SK-N-DZ (cell line): ENCODE measurements around the gene MAML2.

Source experiments
- DNase-seq: peaks from one replicate; pipeline ENCODE4 v3.0.0-alpha.2; 2015; ENCODE audit warnings: low spot score

The MAML2 gene

DNA sequence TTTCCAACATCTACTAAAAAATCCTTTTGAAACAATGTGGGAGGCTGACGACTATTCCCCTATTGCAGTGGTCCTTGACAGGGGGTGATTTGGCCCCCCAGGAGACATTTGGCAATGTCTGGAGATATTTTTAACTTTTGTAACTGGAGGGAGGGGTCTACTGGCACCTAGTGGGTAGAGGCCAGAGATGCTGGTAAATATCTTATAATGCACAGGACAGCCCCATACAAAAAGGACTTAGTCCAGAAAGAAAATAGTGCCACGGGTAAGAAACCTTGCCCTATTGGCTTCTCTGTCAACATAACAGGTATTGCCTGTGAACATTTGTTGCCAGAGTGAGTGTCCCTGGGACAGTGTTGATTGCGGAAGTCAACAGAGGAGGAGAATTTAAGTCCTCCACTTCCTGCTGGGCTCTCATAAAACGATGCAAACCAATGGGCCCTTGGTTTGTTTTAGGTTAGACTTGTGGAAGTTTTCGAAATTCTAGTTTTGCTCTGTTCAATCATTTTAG, 101.6 kb downstream of the MAML2 start:
- DNase-seq: no peak

DNA sequence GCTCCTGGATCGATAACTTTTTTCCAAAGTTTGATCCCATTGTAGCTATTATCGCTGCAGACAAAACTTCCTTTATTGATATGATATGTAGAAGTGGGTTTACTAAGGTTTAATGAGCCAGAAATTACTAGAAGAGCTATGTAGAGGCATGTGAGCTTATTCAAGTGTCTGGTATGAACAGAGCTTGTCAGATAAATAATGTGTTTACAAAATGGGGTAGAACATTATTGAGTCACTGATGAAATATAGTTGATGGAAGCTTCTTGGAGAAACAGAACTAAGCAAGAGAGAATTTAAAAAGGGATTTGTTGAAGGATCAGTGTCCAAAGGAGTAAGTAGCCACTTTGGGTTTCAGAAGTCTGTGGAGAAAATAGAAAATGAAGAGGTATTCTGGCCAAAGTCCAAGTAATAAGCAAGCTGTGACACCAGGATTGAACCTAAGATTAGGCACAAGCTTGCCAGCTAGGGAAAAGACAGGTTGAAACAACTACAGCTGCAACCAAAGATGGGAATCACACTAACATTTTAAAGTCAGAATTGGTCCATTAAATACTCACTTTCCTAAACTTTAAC, 104.3 kb downstream of the MAML2 start:
- DNase-seq: no peak

DNA sequence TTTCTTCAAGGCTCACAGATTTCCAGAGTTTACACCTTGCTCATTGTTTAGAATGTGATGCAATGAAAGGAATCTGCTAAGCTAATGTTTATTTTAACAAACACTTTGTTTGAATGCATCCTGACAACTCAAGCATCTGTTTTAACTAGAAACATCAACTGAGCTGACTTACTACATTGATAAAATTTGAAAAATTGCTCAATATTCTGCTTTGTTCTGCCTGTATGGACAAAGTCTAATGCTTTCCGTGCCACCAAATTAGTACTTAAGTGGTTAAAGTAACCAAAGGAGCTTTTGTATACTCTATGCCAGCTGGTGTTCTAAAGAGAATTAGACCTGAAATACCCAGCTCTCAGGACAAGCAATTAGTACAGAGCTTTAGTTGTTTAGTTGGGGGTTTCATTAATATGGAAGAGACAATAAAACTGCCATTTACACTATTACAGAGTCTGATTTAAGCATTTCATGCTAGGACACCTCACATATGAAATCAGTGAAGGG, 105.2 kb downstream of the MAML2 start:
- no peak for DNase-seq

DNA sequence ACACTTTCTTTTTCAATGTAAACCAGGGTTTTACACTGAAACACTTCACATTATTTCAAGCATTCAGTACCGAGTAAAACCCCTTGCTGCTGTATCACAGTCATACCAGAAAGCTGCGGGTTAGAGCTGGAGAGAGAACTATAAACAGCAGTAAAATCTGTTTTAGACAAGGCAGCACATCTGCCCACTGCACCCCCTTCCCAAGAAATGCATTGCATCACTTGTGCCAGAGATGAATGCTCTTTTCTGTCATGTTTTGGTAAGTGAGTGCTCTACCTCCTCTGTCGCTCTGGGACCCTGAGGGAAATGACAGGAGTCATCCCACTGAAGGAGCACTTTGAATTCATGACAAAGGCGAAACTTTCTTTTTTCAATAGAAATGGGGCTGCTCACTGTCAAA, 107.2 kb downstream of the MAML2 start:
- no peak for DNase-seq

DNA sequence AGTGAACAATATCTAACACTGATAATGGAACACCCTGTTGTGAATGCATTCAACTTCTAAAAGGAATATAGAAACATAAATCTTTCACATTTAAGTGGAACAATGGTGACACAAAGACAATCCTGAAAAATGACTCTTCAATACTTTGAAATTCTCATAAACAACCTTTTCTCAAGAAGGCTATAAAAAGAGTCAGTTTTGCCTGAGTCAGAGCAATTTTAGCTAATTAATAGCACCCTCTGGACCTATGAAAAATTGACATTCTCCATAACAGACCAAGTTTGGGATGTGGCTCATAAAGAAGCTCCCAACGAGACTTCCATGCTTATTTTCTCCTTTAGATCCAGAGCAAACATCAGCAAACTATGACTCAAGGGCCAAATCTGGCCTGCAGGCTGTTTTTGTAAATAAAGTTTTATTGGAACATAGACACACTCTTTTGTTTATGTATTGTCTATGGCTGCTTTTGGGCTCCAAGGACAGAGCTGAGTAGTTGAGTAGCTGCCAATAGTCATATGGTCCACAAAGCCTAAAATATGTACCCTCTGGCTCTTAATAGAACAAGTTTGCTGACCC, 108.0 kb downstream of the MAML2 start:
- no peak for DNase-seq

DNA sequence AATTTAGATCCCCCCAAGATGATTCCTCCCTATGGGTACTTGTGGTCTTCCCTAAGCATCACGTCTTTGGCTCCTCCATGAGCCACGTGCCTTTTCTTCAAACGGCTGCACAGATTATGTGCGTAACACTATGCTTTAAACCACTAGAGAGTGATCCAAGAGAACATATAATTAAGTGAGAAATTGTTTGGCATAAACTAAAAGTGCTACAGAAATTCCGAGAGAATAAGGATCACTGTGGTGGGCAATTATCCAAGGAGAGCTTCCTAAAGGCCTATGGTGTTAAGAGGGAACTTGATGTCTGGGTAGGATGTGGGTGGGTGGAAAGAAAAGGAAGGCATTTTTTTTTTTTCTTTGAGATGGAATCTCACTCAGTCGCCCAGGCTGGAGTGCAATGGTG, 110.9 kb downstream of the MAML2 start:
- no peak for DNase-seq

DNA sequence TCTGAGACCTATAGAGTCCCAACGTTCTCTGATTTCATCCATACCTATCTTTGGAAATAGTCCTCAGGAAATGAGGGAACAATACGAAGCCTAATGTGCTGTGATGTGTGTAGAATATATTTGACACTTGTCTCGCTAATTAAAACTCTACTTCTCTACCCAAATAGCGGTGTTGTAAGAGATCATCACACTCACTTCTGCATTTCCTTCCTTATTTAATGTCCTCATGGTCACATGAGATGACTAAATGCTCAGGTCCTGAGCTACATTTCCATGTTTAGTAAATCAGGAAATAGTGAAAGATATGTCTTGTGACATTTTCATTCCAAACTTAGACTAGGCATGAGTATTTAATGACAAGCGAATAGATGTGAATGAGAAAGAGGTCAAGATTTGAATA, 112.3 kb downstream of the MAML2 start:
- DNase-seq: no peak

DNA sequence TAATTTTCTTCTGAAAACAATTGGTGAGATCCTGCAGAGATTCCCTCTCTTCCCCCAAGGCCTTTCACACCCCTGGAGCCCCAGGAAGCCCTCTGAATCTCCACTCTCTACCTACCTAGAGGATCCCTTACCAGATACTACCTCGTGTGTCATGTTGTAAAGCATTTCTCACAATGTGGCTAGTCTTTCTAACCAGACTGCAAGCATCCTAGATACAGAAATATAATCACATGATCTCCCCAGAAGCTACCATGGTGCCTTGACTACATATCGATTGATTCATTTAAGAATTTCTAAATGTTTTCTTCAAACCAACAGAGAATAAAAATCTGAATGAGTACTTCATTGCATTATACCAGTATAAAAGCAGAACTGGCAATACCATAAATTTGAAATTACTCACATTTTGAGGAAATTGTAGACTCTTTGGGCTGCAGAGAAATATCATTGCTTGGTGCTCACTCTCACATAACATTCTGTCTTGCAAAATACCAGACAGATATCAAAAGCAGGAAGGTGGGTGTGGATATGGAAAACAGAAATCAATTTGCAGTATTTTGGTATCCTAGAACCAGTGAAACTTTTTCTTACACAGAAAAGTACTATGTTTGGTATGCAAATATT, 113.5 kb downstream of the MAML2 start:
- no peak for DNase-seq

DNA sequence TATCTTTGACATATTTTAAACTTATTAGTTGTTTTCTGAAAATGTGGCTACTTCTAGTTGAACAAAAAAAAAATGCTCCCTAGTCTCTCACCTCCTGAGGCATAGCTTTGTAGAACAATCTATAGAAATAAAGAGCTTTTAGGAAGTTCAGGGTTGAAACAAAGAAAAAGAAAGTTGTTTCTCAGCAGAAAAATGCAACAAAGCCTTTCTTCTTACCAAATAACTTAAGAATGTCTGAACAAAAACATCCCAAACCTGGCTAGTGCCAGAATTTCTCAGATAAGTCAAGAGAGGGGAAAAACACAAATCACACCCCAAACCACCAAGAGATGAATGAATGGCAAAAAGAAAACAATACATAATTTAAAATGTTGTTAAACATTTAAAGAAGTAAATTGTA, 114.1 kb downstream of the MAML2 start:
- no peak for DNase-seq

DNA sequence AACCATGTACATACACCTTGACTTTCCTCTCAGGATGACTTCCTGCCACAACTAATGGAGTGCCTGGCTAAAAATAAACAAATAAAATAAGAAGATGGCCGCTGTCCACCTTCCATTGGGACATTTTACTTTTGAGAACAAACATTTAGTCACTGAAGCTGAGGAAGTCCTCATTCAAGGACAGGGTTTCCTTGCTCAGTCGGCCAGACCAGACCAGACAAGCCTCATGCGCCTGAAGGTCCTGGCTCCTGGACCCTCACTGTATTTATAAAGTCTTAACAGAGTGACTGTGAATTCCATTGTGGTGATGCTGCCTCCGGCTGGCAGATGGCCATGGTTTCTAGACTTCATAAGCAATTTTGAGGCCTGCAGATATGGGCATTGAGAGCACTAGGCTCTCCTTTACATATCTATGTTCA, 114.5 kb downstream of the MAML2 start:
- no peak for DNase-seq

DNA sequence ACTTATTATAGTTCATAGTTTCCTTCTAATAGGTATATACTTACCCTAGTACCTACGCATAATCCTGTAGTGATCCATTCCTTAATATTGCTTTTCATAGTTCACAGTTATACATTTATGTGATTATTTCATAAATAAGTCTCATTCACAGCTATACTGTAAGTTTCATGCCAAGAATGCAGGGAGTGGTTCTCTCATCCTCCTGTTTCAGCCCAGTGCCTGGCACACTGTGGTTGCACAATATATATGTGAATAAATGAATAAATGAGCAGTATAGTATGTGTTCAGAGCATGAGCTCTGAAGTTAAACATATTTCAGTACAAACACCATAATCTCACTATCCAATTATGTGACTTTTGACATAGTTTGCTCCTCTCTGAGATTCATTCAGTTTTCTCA, 115.8 kb downstream of the MAML2 start:
- no peak for DNase-seq

DNA sequence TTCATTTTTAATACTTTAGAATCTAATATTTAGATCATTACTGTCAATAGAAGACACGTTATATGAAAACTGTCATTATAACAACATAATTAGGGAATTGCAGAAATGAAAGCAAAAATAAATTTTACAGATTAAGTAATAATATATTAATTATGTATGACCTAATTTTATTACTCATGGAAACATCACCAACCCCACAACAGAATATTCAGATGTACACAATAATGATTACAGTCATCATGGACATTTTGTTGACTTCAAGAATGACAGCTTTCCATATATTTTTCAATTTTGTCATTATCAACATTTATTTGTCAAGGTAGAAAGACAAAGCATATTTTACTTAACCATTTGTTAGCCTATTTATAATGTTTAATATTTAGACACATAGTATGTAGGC, 119.9 kb downstream of the MAML2 start:
- DNase-seq: no peak

DNA sequence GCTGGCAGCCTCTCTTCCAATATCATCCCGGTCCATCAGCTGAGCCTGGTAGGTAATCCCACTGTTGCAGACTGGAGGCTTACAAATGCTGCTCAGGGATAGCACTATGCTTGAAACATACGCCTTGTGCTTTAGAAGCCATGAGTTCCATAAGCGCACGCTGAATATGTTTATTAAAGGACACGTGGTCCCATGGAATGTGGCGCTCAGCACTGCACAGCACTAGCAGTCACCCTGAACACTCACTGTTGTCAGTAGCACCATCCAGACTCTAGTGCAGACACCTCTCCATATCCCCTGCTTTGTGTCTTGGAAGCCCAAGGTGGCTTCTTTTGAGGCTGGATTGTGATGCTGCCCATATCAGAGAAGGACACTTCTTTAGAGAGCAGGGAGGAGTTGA, 120.9 kb downstream of the MAML2 start:
- peak; percentile 11 for DNase-seq

DNA sequence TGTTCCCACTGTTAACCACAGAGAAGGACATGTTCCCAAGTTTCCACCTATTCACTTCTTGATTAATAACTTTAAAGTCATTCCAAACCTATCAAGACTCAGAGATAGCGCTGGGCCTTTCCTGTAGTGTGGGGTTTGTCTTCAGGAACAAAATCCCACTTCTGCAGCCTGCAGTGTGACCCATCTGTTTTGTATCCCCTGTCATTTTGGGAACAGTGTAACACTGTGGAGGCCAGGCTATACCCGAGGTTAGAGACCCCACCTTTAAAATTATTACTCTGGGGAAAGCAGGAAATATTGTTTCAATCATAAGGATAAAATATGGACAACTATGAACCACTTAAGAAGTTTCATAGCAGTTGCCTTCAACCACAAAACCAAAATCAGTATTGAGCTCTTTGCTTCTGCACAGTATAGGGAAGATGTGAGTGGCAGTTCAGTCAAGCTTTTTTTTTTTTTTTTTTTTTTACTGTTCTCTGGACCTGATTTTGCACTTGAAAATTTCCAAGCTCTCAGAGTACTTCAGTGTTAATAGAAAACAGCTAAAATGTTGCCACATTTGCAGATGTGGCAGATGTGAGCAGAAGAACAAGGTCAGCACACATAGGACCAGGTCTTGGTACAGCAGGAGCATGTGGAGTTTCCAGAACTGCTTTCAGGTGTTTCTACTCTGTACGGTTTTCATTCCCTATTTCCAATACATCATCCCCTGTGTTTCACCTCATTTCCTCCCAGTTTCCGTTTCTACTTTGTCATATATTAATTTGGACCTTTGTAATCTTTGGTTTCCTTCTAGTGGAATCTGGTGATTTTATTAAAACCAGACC, 121.5 kb downstream of the MAML2 start:
- DNase-seq: no peak

DNA sequence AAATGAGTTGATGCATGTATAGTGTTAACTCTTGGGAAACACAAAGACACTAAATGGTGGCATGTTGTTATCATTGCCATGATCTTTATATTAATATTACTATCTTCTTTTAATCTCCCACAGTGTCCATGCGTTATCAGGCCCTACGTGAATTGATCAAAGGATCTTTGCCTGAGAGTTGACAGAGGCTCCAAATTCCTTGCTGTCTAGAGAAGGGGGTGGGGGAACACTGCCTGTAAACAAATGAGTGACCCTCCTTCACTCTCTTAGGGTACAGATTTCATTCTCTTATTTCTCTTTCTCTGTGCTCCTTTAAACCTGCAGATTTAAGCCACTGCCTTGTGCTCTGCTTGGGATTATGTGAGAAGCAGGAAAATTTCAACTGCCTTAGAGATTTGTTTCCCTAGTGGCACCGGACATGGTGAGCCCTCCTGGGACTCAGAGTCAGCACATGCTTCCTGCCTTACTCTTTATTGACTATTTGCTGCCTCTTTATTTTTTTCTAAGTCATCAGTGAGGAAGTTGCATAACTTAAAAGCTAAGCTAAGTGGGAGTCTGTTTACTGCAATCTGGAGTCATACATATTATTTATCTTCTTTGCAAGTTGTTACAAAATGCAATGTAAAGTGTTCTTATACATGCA, 122.9 kb downstream of the MAML2 start:
- DNase-seq: no peak

DNA sequence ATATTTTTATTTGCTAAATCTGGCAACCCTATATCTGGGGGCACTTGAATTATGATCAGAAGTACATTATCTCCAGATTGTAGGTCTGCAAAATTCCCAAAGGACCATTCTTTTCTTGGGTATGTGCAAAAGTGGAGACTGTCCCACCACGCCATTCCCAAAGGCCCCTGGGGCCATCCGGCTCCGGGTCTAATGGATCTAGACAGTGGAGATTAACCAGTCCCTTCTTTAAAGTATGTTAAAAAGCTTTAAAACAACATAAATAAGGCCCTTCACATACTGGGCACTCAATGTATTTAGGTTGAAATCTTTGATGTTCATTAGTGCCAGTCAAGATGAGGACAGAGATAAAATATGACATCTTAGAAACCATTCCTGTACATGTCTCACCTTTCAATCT, 124.1 kb downstream of the MAML2 start:
- peak; percentile 84 for DNase-seq

DNA sequence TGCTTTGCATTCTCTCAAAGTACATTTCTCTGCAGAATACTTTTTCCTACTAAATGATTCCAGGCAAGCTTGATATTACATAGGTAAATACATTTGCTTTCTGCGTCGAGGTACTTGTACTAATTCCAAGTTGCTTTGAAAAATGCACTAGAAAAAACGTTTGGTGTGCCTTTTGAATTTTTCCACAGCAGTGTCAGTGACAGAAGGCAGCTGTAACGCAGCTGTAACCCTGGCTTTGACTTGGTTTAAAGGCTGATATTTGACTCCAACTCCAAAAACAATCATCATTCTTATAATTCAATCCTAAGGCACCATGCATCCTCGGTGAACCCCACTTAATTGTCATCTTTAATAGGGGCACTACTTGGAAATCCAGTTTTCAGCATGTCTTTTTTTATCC, 125.0 kb downstream of the MAML2 start:
- DNase-seq: peak; percentile 20

DNA sequence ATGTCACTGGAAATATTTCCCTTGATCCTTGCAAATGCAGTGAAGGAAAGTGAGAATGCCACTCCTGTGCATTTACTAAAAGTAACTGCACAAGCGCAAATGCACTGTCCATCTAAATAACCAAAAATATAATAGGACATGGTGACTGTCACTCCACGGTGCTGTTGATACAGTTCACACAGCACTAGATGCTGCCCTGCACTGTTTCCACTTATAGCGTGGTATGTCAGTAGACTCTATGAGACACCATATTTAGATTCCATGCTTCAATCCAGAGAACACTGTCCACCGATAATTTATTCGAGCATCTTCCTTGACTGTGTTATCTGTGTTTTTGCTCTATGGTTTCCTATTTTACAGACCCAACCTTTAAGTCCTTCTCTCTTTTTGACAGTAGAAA, 125.8 kb downstream of the MAML2 start:
- no peak for DNase-seq

DNA sequence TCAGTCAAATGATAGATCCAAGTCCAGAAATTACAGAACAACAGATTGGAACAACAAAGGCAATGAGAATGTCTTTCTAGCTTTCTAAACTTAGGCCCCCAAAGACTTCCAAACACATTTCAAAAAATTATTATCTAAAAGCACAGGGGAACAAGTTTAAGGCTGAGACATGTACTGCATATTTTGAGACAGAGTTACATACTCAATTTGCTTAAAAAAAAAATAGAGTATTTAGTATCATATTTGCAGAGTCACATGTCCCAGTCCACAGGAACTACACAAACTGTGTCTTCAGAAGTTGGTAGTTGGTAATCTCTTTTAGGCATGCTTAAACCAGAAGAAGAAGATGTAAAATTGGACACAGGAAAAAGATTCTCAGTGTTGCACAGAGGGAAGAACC, 127.2 kb downstream of the MAML2 start:
- DNase-seq: no peak

DNA sequence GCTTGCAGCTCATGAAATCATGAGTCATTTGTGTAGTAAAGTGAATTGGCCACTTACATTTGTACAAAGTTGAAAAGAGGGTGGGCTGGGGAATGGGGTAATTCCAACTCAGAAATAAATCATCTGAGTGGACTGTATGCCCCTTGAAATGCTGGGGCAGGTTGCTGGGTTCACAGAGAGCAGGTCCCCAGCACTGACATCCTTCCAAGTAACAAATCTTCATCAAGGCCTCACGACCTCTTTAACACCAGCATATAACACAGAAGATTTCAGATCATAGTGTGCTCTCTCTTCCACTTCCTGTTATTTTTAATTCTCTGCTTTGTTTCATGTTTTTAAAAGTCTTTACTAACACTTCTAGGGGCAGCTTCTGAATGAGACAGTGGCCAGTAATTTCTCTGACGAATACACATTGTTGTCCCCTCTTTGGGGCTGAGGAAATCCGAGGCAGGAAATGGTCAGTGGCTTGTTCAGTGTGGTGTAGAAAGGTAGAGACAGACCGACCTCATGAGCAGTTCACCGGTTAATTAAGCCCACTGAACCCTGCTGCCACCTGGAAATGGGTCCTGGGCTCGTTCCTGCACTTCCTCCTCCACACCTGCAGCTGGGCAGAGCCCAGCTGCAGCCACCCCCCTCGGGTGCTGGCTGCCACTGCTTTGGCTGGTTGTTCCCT, 127.7 kb downstream of the MAML2 start:
- no peak for DNase-seq

DNA sequence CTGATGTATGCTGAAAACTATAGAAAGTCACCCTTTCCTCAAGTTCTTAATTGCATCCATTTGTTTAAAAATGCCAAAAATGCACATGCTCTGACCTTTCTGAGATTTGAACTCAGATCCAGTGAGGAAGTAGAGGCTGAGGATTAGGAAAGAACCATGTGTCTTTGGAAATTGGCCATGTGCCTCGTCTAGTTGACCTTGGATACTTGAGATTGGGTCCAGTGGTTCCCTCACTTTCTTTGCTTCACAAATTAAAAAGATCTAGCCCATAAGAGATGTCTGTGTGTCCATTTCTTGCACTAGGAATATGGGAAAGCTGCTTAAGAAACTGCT, 128.3 kb downstream of the MAML2 start:
- DNase-seq: no peak
